GM13977 (cell line): Measurements from ENCODE around the gene ADAM23.

Experiments used
- DNase-seq: peaks from one replicate; pipeline ENCODE4 v3.0.0; 2012; ENCODE audit warnings: low spot score
- in situ Hi-C: fragments of 300-500 bp; cut with MboI; formaldehyde crosslinking; loops from one replicate; pipeline ENCODE4 v1.12.0; 2022; ENCODE audit warnings: low sequenced_read_pairs, low pct_unique_long_range_greater_than_20kb, mixed read lengths, inconsistent platforms; ENCODE audit not compliant: unreplicated experiment
- TF ChIP-seq, protein P1 (sequence below): IDR thresholded peaks from 2 replicates; pipeline ENCODE4 v1.5.1; 2012; ENCODE audit warnings: mild to moderate bottlenecking, control low read depth; ENCODE audit not compliant: insufficient read depth; ENCODE audit errors: extremely low read depth, missing control alignments

Gene ADAM23

DNA sequence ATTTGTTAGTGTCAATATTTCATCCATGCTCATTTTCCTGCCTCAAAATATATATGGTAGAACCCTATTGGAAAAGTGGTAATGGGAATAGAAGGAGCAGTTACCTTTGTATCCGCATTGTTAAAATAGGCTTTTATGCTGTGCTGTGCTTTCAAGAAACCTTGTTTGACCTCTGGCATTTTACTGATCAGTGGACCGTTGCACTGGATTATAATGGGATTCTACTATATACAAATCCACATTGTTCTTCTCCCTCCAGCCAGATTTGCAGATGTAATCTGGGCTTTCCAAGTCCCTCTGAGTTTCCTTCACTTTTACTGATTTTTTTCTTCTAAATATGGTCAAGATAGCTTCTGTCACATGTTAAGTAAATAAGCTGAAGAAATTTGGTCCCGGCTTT is 175.7 kb downstream of the ADAM23 start:
- TF ChIP-seq, protein P1, sequence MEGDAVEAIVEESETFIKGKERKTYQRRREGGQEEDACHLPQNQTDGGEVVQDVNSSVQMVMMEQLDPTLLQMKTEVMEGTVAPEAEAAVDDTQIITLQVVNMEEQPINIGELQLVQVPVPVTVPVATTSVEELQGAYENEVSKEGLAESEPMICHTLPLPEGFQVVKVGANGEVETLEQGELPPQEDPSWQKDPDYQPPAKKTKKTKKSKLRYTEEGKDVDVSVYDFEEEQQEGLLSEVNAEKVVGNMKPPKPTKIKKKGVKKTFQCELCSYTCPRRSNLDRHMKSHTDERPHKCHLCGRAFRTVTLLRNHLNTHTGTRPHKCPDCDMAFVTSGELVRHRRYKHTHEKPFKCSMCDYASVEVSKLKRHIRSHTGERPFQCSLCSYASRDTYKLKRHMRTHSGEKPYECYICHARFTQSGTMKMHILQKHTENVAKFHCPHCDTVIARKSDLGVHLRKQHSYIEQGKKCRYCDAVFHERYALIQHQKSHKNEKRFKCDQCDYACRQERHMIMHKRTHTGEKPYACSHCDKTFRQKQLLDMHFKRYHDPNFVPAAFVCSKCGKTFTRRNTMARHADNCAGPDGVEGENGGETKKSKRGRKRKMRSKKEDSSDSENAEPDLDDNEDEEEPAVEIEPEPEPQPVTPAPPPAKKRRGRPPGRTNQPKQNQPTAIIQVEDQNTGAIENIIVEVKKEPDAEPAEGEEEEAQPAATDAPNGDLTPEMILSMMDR: no peak
- no peak for DNase-seq
- in situ Hi-C loops: no loop called here

DNA sequence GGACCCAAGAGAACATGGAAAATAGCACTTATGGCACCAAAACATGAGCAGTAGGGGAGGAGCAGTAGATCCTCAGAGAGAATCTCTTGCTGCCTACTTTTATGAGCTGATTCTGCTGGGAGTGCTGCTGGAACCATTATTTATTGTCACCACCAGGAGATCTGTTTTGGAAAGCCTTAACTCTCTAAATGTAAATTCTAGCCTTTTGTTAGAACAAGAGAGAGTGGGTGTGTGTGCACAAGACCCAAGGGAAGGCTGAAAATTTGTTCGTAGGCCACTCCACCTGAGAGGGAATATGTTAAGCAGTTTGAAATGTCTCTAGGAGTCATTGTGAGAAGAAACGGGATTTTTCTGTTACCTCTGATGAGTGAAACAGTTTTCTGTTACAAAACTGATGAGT is 182.8 kb downstream of the ADAM23 start:
- TF ChIP-seq, protein P1: no peak
- in situ Hi-C loops: no loop called here
- no peak for DNase-seq

GRCh38 chr2:206627632-206628031 is 184.3 kb downstream of the ADAM23 start:
- TF ChIP-seq, protein P1: no peak
- no peak for DNase-seq
- in situ Hi-C loops: no loop called here

- no peak for DNase-seq
- in situ Hi-C loops: no loop called here
- TF ChIP-seq, protein P1: no peak
These were observed 188.0 kb downstream of the ADAM23 start for GRCh38 chr2:206631340-206631739.

DNA sequence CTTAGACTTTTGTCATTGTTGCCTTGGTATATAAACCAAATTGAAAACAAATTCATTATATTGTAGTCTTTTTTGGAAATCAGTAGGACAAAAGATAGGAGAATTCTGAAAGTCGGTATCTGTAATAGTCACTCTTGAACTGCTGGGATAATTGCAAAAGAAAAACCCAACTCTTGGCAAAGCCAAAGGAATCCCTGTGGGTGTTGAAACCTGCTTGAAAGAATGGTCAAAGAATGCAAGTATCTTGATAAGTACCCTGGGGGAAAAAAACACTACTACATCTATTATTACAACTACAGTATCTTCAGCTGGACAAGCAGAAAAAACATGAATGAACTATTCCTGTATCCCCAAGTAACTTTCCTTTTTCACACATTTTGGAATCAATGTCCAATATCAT is 191.7 kb downstream of the ADAM23 start:
- DNase-seq: no peak
- TF ChIP-seq, protein P1: no peak
- in situ Hi-C loops: no loop called here

- no peak for DNase-seq
- in situ Hi-C loops: no loop called here
- TF ChIP-seq, protein P1: no peak
These were observed 196.3 kb downstream of the ADAM23 start for GRCh38 chr2:206639636-206640035.

DNA sequence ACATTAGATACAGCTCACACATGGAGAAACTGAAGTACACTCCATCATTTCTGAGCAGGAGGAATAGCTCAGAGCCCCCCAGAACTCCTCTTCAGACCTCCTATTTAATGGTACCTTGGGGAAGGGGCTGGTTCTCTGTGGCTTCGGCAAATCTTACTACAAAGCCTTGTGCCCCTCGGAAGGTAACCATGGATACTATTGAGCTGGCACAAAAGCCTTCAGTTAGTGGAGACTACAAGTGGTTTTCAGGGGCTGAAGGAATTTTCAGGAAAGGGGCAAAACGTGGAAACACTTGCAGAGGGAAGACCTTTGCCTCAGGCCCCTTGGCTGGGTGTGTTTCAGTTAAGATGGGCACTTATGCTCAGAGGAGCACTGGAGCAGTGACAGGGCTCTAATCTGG is 197.9 kb downstream of the ADAM23 start:
- TF ChIP-seq, protein P1: no peak
- DNase-seq: no peak
- in situ Hi-C loops: no loop called here
